Activated T-cell treated with anti-CD3 and anti-CD28 coated beads, Interleukin-2, amount 50 U/mL, for 24 hours (primary cell): ENCODE data around the gene DYNC2H1.

Experiments used
- DNase-seq: peaks from one replicate; pipeline ENCODE4 v3.0.0-alpha.2; 2020
- H3K27ac Mint-ChIP-seq: 2 replicates; pipeline ENCODE4 v1.8.0; 2020; ENCODE audit warnings: mild to moderate bottlenecking, mixed read lengths
- H3K27me3 Mint-ChIP-seq: 2 replicates; pipeline ENCODE4 v1.8.0; 2020; ENCODE audit warnings: mixed read lengths
- H3K36me3 Mint-ChIP-seq: 2 replicates; pipeline ENCODE4 v1.8.0; 2020; ENCODE audit warnings: low read depth, mixed read lengths
- H3K4me1 Mint-ChIP-seq: 2 replicates; pipeline ENCODE4 v1.8.0; 2020; ENCODE audit warnings: low read depth, mixed read lengths
- H3K4me3 Mint-ChIP-seq: 2 replicates; pipeline ENCODE4 v1.8.0; 2020; ENCODE audit warnings: mild to moderate bottlenecking, moderate library complexity, mixed read lengths
- H3K9me3 Mint-ChIP-seq: 2 replicates; pipeline ENCODE4 v1.8.0; 2020; ENCODE audit warnings: mixed read lengths

Gene DYNC2H1

GRCh38 chr11:103294516-103294915, 185.3 kb downstream of the DYNC2H1 start:
- H3K9me3 Mint-ChIP-seq, result peaks cover 35% of the 10 kb centered on the region
- H3K36me3 Mint-ChIP-seq, result peaks cover 24% of the 10 kb centered on the region
- H3K27me3 Mint-ChIP-seq, result no peaks in the 10 kb centered on the region
- H3K4me3 Mint-ChIP-seq, result no peak overlapping the region
- DNase-seq, result no peak
- H3K4me1 Mint-ChIP-seq, result no peaks in the 10 kb centered on the region
- H3K27ac Mint-ChIP-seq, result no peak overlapping the region

- Mint-ChIP-seq H3K9me3 (peaks cover 35% of the 10 kb centered on the region), H3K36me3 (peaks cover 24% of the 10 kb centered on the region), H3K27me3 (no peaks in the 10 kb centered on the region), H3K4me1 (no peaks in the 10 kb centered on the region), H3K4me3 (no peak overlapping the region), H3K27ac (no peak overlapping the region)
- DNase-seq, result no peak
These were observed 186.5 kb downstream of the DYNC2H1 start for GRCh38 chr11:103295704-103296103.

GRCh38 chr11:103297900-103298299, 188.7 kb downstream of the DYNC2H1 start:
- Mint-ChIP-seq H3K36me3 (peaks cover 23% of the 10 kb centered on the region), H3K4me1 (no peaks in the 10 kb centered on the region), H3K4me3 (no peak overlapping the region), H3K27ac (no peak overlapping the region), H3K27me3 (no peaks in the 10 kb centered on the region), H3K9me3 (peaks cover 29% of the 10 kb centered on the region)
- DNase-seq, result no peak

- Mint-ChIP-seq H3K36me3 (no peaks in the 10 kb centered on the region), H3K27ac (no peak overlapping the region), H3K27me3 (no peaks in the 10 kb centered on the region), H3K4me3 (no peak overlapping the region), H3K4me1 (no peaks in the 10 kb centered on the region), H3K9me3 (no peaks in the 10 kb centered on the region)
- no peak for DNase-seq
These were observed 206.0 kb downstream of the DYNC2H1 start for GRCh38 chr11:103315248-103315647.

GRCh38 chr11:103317118-103317517, 207.9 kb downstream of the DYNC2H1 start:
- no peak overlapping the region for H3K27ac Mint-ChIP-seq
- no peaks in the 10 kb centered on the region for H3K9me3 Mint-ChIP-seq
- no peak for DNase-seq

GRCh38 chr11:103322821-103323220, 213.6 kb downstream of the DYNC2H1 start:
- Mint-ChIP-seq H3K9me3 (no peaks in the 10 kb centered on the region), H3K27me3 (no peaks in the 10 kb centered on the region), H3K36me3 (no peaks in the 10 kb centered on the region), H3K4me1 (peaks cover 7% of the 10 kb centered on the region), H3K27ac (no peak overlapping the region), H3K4me3 (no peak overlapping the region)
- DNase-seq, result no peak

More at GRCh38 chr11:103317118-103317517, 207.9 kb downstream of the DYNC2H1 start:
- H3K27me3 Mint-ChIP-seq, result no peaks in the 10 kb centered on the region
- no peaks in the 10 kb centered on the region for H3K36me3 Mint-ChIP-seq
- no peaks in the 10 kb centered on the region for H3K4me1 Mint-ChIP-seq
- H3K4me3 Mint-ChIP-seq, result no peak overlapping the region

GRCh38 chr11:103325686-103326069, 216.5 kb downstream of the DYNC2H1 start:
- H3K36me3 Mint-ChIP-seq, result no peaks in the 10 kb centered on the region
- peaks cover 7% of the 10 kb centered on the region for H3K4me1 Mint-ChIP-seq
- H3K27ac Mint-ChIP-seq, result no peak overlapping the region
- H3K27me3 Mint-ChIP-seq, result no peaks in the 10 kb centered on the region
- no peak overlapping the region for H3K4me3 Mint-ChIP-seq
- DNase-seq, result no peak
- no peaks in the 10 kb centered on the region for H3K9me3 Mint-ChIP-seq

- no peak overlapping the region for H3K27ac Mint-ChIP-seq
- DNase-seq, result no peak
- no peaks in the 10 kb centered on the region for H3K36me3 Mint-ChIP-seq
- no peaks in the 10 kb centered on the region for H3K27me3 Mint-ChIP-seq
- H3K4me1 Mint-ChIP-seq, result peaks cover 7% of the 10 kb centered on the region
- H3K9me3 Mint-ChIP-seq, result no peaks in the 10 kb centered on the region
- H3K4me3 Mint-ChIP-seq, result no peak overlapping the region
These were observed 217.0 kb downstream of the DYNC2H1 start for GRCh38 chr11:103326070-103326794.

GRCh38 chr11:103327721-103328120, 218.5 kb downstream of the DYNC2H1 start:
- DNase-seq, result no peak
- H3K27me3 Mint-ChIP-seq, result no peaks in the 10 kb centered on the region
- no peaks in the 10 kb centered on the region for H3K9me3 Mint-ChIP-seq
- no peaks in the 10 kb centered on the region for H3K36me3 Mint-ChIP-seq
- no peak overlapping the region for H3K27ac Mint-ChIP-seq
- H3K4me1 Mint-ChIP-seq, result peaks cover 12% of the 10 kb centered on the region
- no peak overlapping the region for H3K4me3 Mint-ChIP-seq

GRCh38 chr11:103332409-103332808, 223.2 kb downstream of the DYNC2H1 start:
- H3K27ac Mint-ChIP-seq, result no peak overlapping the region
- DNase-seq, result no peak
- H3K9me3 Mint-ChIP-seq, result no peaks in the 10 kb centered on the region
- no peaks in the 10 kb centered on the region for H3K27me3 Mint-ChIP-seq
- no peaks in the 10 kb centered on the region for H3K36me3 Mint-ChIP-seq
- peaks cover 5% of the 10 kb centered on the region for H3K4me1 Mint-ChIP-seq
- no peak overlapping the region for H3K4me3 Mint-ChIP-seq

- no peaks in the 10 kb centered on the region for H3K9me3 Mint-ChIP-seq
These were observed 229.6 kb downstream of the DYNC2H1 start for GRCh38 chr11:103338621-103339484.

GRCh38 chr11:103339485-103339857, 230.2 kb downstream of the DYNC2H1 start:
- H3K36me3 Mint-ChIP-seq, result no peaks in the 10 kb centered on the region
- H3K4me1 Mint-ChIP-seq, result no peaks in the 10 kb centered on the region
- DNase-seq, result no peak
- H3K9me3 Mint-ChIP-seq, result no peaks in the 10 kb centered on the region
- H3K27me3 Mint-ChIP-seq, result no peaks in the 10 kb centered on the region
- no peak overlapping the region for H3K4me3 Mint-ChIP-seq
- H3K27ac Mint-ChIP-seq, result no peak overlapping the region

More at GRCh38 chr11:103338621-103339484, 229.6 kb downstream of the DYNC2H1 start:
- H3K36me3 Mint-ChIP-seq, result no peaks in the 10 kb centered on the region
- H3K27me3 Mint-ChIP-seq, result no peaks in the 10 kb centered on the region
- no peak overlapping the region for H3K4me3 Mint-ChIP-seq
- no peak for DNase-seq
- no peak overlapping the region for H3K27ac Mint-ChIP-seq
- H3K4me1 Mint-ChIP-seq, result no peaks in the 10 kb centered on the region

GRCh38 chr11:103340956-103341355, 231.7 kb downstream of the DYNC2H1 start:
- Mint-ChIP-seq H3K36me3 (no peaks in the 10 kb centered on the region), H3K27me3 (no peaks in the 10 kb centered on the region), H3K4me1 (no peaks in the 10 kb centered on the region), H3K27ac (no peak overlapping the region), H3K9me3 (no peaks in the 10 kb centered on the region), H3K4me3 (no peak overlapping the region)
- no peak for DNase-seq

- Mint-ChIP-seq H3K4me1 (no peaks in the 10 kb centered on the region), H3K9me3 (no peaks in the 10 kb centered on the region), H3K36me3 (no peaks in the 10 kb centered on the region), H3K27ac (no peak overlapping the region), H3K4me3 (no peak overlapping the region), H3K27me3 (no peaks in the 10 kb centered on the region)
- DNase-seq, result no peak
These were observed 235.7 kb downstream of the DYNC2H1 start for GRCh38 chr11:103344886-103345285.

- H3K27ac Mint-ChIP-seq, result no peak overlapping the region
- no peaks in the 10 kb centered on the region for H3K27me3 Mint-ChIP-seq
- no peak for DNase-seq
- no peak overlapping the region for H3K4me3 Mint-ChIP-seq
- no peaks in the 10 kb centered on the region for H3K36me3 Mint-ChIP-seq
- H3K4me1 Mint-ChIP-seq, result no peaks in the 10 kb centered on the region
- no peaks in the 10 kb centered on the region for H3K9me3 Mint-ChIP-seq
These were observed 240.4 kb downstream of the DYNC2H1 start for GRCh38 chr11:103349595-103349994.
